DOHH2 (cell line): ENCODE results near the gene GLI1.

Experiments used
- H3F3A ChIP-seq: fragments of 200-600 bp; sonication (generic), shearing (Covaris generic); 2 replicates; pipeline ENCODE4 v1.6.0; 2016; ENCODE audit warnings: antibody characterized with exemption, mild to moderate bottlenecking; ENCODE audit not compliant: control insufficient read depth, insufficient read depth
- H3K27ac ChIP-seq: fragments of 200-600 bp; sonication (generic); 2 replicates; pipeline ENCODE4 v1.5.1; 2014; ENCODE audit warnings: low read depth, mild to moderate bottlenecking, low read length, moderate library complexity
- H3K27me3 ChIP-seq: fragments of 200-600 bp; sonication (generic); 2 replicates; pipeline ENCODE4 v1.6.1; 2014; ENCODE audit warnings: mild to moderate bottlenecking, low read length, mixed read lengths; ENCODE audit not compliant: control insufficient read depth
- H3K36me3 ChIP-seq: fragments of 200-600 bp; sonication (generic); 2 replicates; pipeline ENCODE4 v1.6.1; 2014; ENCODE audit warnings: mild to moderate bottlenecking, low read length, moderate library complexity, mixed read lengths; ENCODE audit not compliant: control insufficient read depth
- H3K4me1 ChIP-seq: fragments of 200-600 bp; sonication (generic); 2 replicates; pipeline ENCODE4 v1.6.1; 2014; ENCODE audit warnings: mild to moderate bottlenecking, low read length, mixed read lengths; ENCODE audit not compliant: control insufficient read depth
- H3K4me2 ChIP-seq: fragments of 200-600 bp; sonication (generic); 2 replicates; pipeline ENCODE4 v1.6.0; 2014; ENCODE audit warnings: mild to moderate bottlenecking, low read length, moderate library complexity
- H3K4me3 ChIP-seq: fragments of 200-600 bp; sonication (generic); 2 replicates; pipeline ENCODE4 v1.5.1; 2014; ENCODE audit warnings: mild to moderate bottlenecking, low read length, mixed read lengths
- H3K79me2 ChIP-seq: fragments of 200-600 bp; sonication (generic); 2 replicates; pipeline ENCODE4 v1.6.1; 2014; ENCODE audit warnings: mild to moderate bottlenecking, low read length, mixed read lengths; ENCODE audit not compliant: control insufficient read depth
- H3K9me2 ChIP-seq: fragments of 200-600 bp; sonication (generic); replicated peaks from 2 replicates; pipeline ENCODE4 v1.6.1; 2014; ENCODE audit warnings: mild to moderate bottlenecking, low read length, mixed read lengths; ENCODE audit not compliant: control insufficient read depth
- H3K9me3 ChIP-seq: fragments of 200-600 bp; sonication (generic); 2 replicates; pipeline ENCODE4 v1.6.1; 2014; ENCODE audit warnings: antibody characterized with exemption, low read length, mixed read lengths; ENCODE audit not compliant: control insufficient read depth, insufficient read depth
- H4K20me1 ChIP-seq: fragments of 200-600 bp; sonication (generic); 2 replicates; pipeline ENCODE4 v1.6.0; 2014; ENCODE audit warnings: low read depth, mild to moderate bottlenecking, antibody characterized with exemption, low read length, moderate library complexity; ENCODE audit not compliant: control insufficient read depth, insufficient read depth
- EZH2phosphoT487 ChIP-seq: fragments of 200-600 bp; sonication (generic); IDR thresholded peaks from 2 replicates; pipeline ENCODE4 v1.6.1; 2017; ENCODE audit warnings: borderline replicate concordance, mild to moderate bottlenecking, antibody characterized with exemption, low read length, moderate library complexity, mixed read lengths
- TF ChIP-seq, protein P1 (sequence below): fragments of 200-600 bp; sonication (generic); IDR thresholded peaks from one replicate; pipeline ENCODE4 v1.5.1; 2014; ENCODE audit warnings: antibody characterized with exemption, mild to moderate bottlenecking, low read depth, low read length; ENCODE audit not compliant: poor library complexity, severe bottlenecking

The GLI1 gene

GRCh38 chr12:57416039-57416996 is 43.3 kb upstream of the GLI1 start:
- Histone ChIP-seq H3K79me2 (peaks cover 90% of the 10 kb centered on the region), H3K36me3 (peaks cover 5% of the 10 kb centered on the region), H3K4me3 (no peak overlapping the region), H3K9me2 (no peaks in the 10 kb centered on the region), H3K4me2 (0 out of 2 replicates have a peak overlapping the region, but pooled peaks have one; percentile 12), H4K20me1 (no peaks in the 10 kb centered on the region; the same call in 1 of the 2 replicates), H3K27ac (no peak overlapping the region), H3K4me1 (peaks cover 24% of the 10 kb centered on the region), H3K27me3 (no peaks in the 10 kb centered on the region), H3K9me3 (no peaks in the 10 kb centered on the region), H3F3A (no peaks in the 10 kb centered on the region)
- TF ChIP-seq, protein P1, sequence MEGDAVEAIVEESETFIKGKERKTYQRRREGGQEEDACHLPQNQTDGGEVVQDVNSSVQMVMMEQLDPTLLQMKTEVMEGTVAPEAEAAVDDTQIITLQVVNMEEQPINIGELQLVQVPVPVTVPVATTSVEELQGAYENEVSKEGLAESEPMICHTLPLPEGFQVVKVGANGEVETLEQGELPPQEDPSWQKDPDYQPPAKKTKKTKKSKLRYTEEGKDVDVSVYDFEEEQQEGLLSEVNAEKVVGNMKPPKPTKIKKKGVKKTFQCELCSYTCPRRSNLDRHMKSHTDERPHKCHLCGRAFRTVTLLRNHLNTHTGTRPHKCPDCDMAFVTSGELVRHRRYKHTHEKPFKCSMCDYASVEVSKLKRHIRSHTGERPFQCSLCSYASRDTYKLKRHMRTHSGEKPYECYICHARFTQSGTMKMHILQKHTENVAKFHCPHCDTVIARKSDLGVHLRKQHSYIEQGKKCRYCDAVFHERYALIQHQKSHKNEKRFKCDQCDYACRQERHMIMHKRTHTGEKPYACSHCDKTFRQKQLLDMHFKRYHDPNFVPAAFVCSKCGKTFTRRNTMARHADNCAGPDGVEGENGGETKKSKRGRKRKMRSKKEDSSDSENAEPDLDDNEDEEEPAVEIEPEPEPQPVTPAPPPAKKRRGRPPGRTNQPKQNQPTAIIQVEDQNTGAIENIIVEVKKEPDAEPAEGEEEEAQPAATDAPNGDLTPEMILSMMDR: no peak

DNA sequence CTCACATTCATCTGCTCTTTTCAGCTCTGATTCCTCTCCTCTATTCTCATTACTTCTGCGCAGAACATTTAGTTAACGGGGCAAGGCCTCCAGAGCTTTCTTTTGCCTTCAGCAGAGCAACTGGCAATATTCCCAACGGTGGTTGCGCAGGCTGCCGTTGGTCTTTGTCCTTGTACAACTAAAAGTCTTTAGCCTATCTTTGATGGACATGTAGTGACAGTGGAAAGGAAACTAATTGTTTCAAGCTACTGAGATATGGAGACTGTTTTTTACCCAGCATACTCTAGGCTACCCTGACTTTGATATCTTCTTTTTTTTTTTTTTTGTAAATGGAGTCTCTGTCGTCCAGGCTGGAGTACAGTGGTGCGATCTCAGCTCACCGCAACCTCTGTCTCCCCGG is 41.3 kb upstream of the GLI1 start:
- Histone ChIP-seq H3K36me3 (peaks cover 22% of the 10 kb centered on the region), H3K4me1 (peaks cover 24% of the 10 kb centered on the region), H3K79me2 (peaks cover 90% of the 10 kb centered on the region), H3K9me3 (no peaks in the 10 kb centered on the region), H3K4me3 (no peak overlapping the region), H3K9me2 (no peaks in the 10 kb centered on the region), H3F3A (no peaks in the 10 kb centered on the region), H3K27me3 (no peaks in the 10 kb centered on the region), H4K20me1 (no peaks in the 10 kb centered on the region; the same call in 1 of the 2 replicates), H3K27ac (no peak overlapping the region), H3K4me2 (no peak overlapping the region)
- TF ChIP-seq, protein P1: no peak
- TF ChIP-seq EZH2phosphoT487: no peak

DNA sequence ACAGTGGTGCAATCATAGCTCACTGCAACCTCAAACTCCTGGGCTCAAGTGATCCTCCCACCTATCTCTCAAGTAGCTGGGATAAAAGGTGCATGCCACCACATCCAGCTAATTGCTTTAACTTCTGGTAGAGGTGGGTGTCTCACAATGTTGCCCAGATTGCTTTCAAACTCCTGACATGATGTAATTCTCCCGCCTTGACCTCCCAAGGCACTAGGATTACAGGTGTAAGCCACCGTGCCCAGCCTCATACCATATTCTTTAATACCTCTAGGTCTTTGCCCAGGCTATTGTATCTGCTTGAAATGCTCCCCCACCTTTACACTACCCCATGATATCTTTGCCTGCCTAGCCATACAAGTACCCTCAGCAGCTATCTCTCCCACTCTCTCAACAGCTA is 40.1 kb upstream of the GLI1 start:
- H3K4me1 ChIP-seq: peaks cover 24% of the 10 kb centered on the region
- TF ChIP-seq, protein P1: no peak
- no peak for TF ChIP-seq EZH2phosphoT487
- H3K79me2 ChIP-seq: peaks cover 86% of the 10 kb centered on the region
- H3K27me3 ChIP-seq: no peaks in the 10 kb centered on the region
- H3K36me3 ChIP-seq: peaks cover 30% of the 10 kb centered on the region
- H3K4me2 ChIP-seq: no peak overlapping the region
- H3K9me3 ChIP-seq: no peaks in the 10 kb centered on the region
- no peaks in the 10 kb centered on the region for H3F3A ChIP-seq
- no peak overlapping the region for H3K4me3 ChIP-seq
- H3K27ac ChIP-seq: no peak overlapping the region
- no peaks in the 10 kb centered on the region for H3K9me2 ChIP-seq
- no peaks in the 10 kb centered on the region; the same call in 1 of the 2 replicates for H4K20me1 ChIP-seq
